ENCODE measurements around the gene ZDHHC8. TPM values are rescaled to one million over a fixed set of nuclear protein-coding genes. Genes with fewer than 3 reads are reported as not detected.

ZDHHC8 gene
- total and polyA plus RNA-seq, 2 donors (not counting 3 experiments of a cell fraction or from before 2014, with no cell fraction given): 49.8 to 131 TPM

DNA sequence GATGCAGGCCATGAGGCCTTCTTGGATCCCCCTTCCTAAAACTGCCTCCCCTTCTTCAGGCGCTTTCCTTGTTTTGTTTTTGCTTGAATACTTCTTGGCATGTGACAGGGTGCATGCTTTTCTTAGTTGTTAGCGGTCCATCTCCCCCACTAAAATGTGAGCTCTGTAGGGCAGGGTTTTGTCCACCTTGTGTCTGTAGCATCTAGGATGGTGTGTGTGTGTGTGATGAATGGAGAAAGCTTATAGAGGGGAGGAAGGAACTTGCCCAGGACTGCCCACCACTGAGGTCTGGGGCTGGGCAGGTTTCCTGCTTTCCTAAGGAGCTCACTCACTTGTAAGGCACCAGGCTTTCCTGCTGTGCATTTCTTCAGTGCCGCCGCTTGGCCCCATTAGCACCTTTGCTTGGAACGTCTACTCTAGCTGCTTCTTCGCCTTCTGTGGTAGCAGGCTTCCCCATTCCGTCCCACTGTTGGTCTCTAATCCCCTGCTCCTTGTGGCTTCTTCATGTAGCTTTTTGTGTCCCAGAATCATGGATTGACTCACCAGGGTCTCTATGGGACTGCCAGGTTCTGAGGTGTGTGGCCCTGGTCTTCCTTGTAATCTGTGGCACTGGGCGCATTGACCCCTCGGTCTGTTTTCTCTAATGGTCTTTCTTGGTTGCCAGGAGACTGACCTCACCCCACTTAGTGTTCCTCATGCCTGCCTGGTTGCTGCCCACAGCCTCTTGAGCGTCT is 48.3 kb upstream of the ZDHHC8 start:
- Histone ChIP-seq H3K4me2 (ENCODE audit: insufficient read depth, low read length) (no peak overlapping the region), H3K27me3 (ENCODE audit: control insufficient read depth in 2 of 2, insufficient read depth in 2 of 2, low read length in 2 of 2) (no peaks in the 10 kb centered on the region), H2AFZ (ENCODE audit: low read depth, low read length) (no peak overlapping the region), H3K79me2 (ENCODE audit: control insufficient read depth, insufficient read depth, low read length) (peaks cover 79% of the 10 kb centered on the region), H3K4me3 (replicated peaks in 1 of 3; ENCODE audit: insufficient read depth in 1 of 3, low read depth in 1 of 3, low read length in 3 of 3) (no peak overlapping the region), H3K36me3 (ENCODE audit: control insufficient read depth in 2 of 2, extremely low read depth in 1 of 2, insufficient read depth in 2 of 2, low read length in 2 of 2) (peaks cover 14 to 24% of the 10 kb centered on the region in 2 experiments), H3K9me3 (replicated peaks; ENCODE audit: control insufficient read depth, insufficient read depth, low read length) (no peaks in the 10 kb centered on the region), H3K27ac (ENCODE audit: insufficient read depth, low read depth, low read length) (no peak overlapping the region), H4K20me1 (replicated peaks; ENCODE audit: control insufficient read depth, extremely low read depth, insufficient read depth, low read length) (peaks cover 2% of the 10 kb centered on the region), H3K4me1 (ENCODE audit: control insufficient read depth, extremely low read depth, insufficient read depth, low read length) (peaks cover 19% of the 10 kb centered on the region), H3K9ac (replicated peaks; ENCODE audit: extremely low read depth, insufficient read depth, low read length) (no peak overlapping the region), H3K9me1 (replicated peaks; ENCODE audit: control insufficient read depth, extremely low read depth, insufficient read depth, low read length) (no peaks in the 10 kb centered on the region)
- BruUV-seq (replicated peaks): no TSS peak
- intact Hi-C loops (cut with micrococcal nuclease) (no loop called here), dilution Hi-C loops (cut with MboI; ENCODE audit: extremely low pct_ligation_motif_present, low sequenced_read_pairs) (no loop called here)
- no peak for FAIRE-seq
- POLR2A ChIA-PET: no interaction called here
- TF ChIP-seq POLR2AphosphoS5 (IDR thresholded peaks at IDR 0.05; ENCODE audit: insufficient read depth, low read depth, low read length) (no peak), CTCF (IDR thresholded peaks at IDR 0.05; ENCODE audit: extremely low read depth in 1 of 2, insufficient read depth in 1 of 2, low read depth in 1 of 2, low read length in 2 of 2) (no peak), FOS (IDR thresholded peaks at IDR 0.05; ENCODE audit: borderline replicate concordance, insufficient read depth, low read length) (no peak), GATA2 (IDR thresholded peaks at IDR 0.05; ENCODE audit: insufficient read depth, insufficient read length, low read depth, low read length) (no peak), POLR2A (IDR thresholded peaks at IDR 0.05; ENCODE audit: low read depth, low read length) (no peak), JUN (IDR thresholded peaks at IDR 0.05; ENCODE audit: borderline replicate concordance, insufficient read depth, insufficient read length, low read depth) (no peak), EZH2 (IDR thresholded peaks at IDR 0.05; ENCODE audit: borderline replicate concordance, low read depth, low read length, severe bottlenecking) (no peak), MYC (IDR thresholded peaks at IDR 0.05; ENCODE audit: low read depth, low read length) (no peak), MAX (IDR thresholded peaks at IDR 0.05; ENCODE audit: insufficient read depth, insufficient read length) (no peak)
- DNase-seq (ENCODE audit: low read depth, low spot score): no peak
- CTCF ChIA-PET: no interaction called here
